ENCODE data around the gene COL6A5.

GRCh38 chr3:130374033-130374432, 28.6 kb downstream of the COL6A5 start:
- TF ChIP-seq GATA3 (IDR thresholded peaks at IDR 0.05; ENCODE audit: low read depth, low read length), result no peak
- no peak for TF ChIP-seq GATA2 (IDR thresholded peaks at IDR 0.05; ENCODE audit: low read depth, low read length)
